ENCODE measurements around the gene NRCAM.
"Not testable (repeated sequence)": the region's sequence is repeated elsewhere in the genome, so short reads cannot be mapped to it uniquely, and the experiment has no call there.

The NRCAM gene

GRCh38 chr7:108455998-108456677 lies at the start of gene NRCAM:
NRCAM (minus strand) TSS chr7:108456436; CDS start chr7:108240064, 216,372 bp downstream.
- Mint-ChIP-seq H3K9me3 (no peaks in the 10 kb centered on the region), H3K4me1 (ENCODE audit: low read depth) (peaks cover 49% of the 10 kb centered on the region), H3K27ac (no peak within 1 kb of the TSS), H3K27me3 (peaks cover 44% of the 10 kb centered on the region), H3K4me3 (peak within 1 kb of the TSS; percentile 77), H3K36me3 (ENCODE audit: low read depth) (no peaks in the 10 kb centered on the region)

- Mint-ChIP-seq H3K27ac (peak overlapping the region; percentile 45), H3K4me1 (ENCODE audit: low read depth) (peaks cover 27% of the 10 kb centered on the region), H3K36me3 (ENCODE audit: low read depth) (peaks cover 12% of the 10 kb centered on the region)
- H3K4me3 Mint-ChIP-seq, H3K27me3 Mint-ChIP-seq, H3K9me3 Mint-ChIP-seq: not testable (repeated sequence)
These were observed 48.3 kb upstream of the NRCAM start for GRCh38 chr7:108504576-108504975.

- Mint-ChIP-seq H3K4me3 (peak overlapping the region; percentile 60), H3K4me1 (ENCODE audit: low read depth) (peaks cover 27% of the 10 kb centered on the region), H3K9me3 (no peaks in the 10 kb centered on the region), H3K27ac (peak overlapping the region; percentile 69), H3K36me3 (ENCODE audit: low read depth) (peaks cover 12% of the 10 kb centered on the region), H3K27me3 (no peaks in the 10 kb centered on the region)
These were observed 47.1 kb upstream of the NRCAM start for GRCh38 chr7:108503112-108504026.

- peaks cover 19% of the 10 kb centered on the region for H3K36me3 Mint-ChIP-seq (ENCODE audit: low read depth)
- no peaks in the 10 kb centered on the region for H3K9me3 Mint-ChIP-seq
- H3K4me3 Mint-ChIP-seq = no peak overlapping the region
- no peaks in the 10 kb centered on the region for H3K27me3 Mint-ChIP-seq
- no peak overlapping the region for H3K27ac Mint-ChIP-seq
- peaks cover 21% of the 10 kb centered on the region for H3K4me1 Mint-ChIP-seq (ENCODE audit: low read depth)
These were observed 43.3 kb upstream of the NRCAM start for GRCh38 chr7:108499566-108499965.

GRCh38 chr7:108498481-108498880 lies 42.2 kb upstream of the NRCAM start:
- Mint-ChIP-seq H3K4me1 (ENCODE audit: low read depth) (peaks cover 10% of the 10 kb centered on the region), H3K27me3 (no peaks in the 10 kb centered on the region), H3K36me3 (ENCODE audit: low read depth) (peaks cover 24% of the 10 kb centered on the region), H3K27ac (no peak overlapping the region), H3K4me3 (no peak overlapping the region), H3K9me3 (no peaks in the 10 kb centered on the region)

- H3K9me3 Mint-ChIP-seq = no peaks in the 10 kb centered on the region
- H3K36me3 Mint-ChIP-seq (ENCODE audit: low read depth) = peaks cover 28% of the 10 kb centered on the region
- peaks cover 8% of the 10 kb centered on the region for H3K4me1 Mint-ChIP-seq (ENCODE audit: low read depth)
- H3K4me3 Mint-ChIP-seq = no peak overlapping the region
- H3K27me3 Mint-ChIP-seq = no peaks in the 10 kb centered on the region
- no peak overlapping the region for H3K27ac Mint-ChIP-seq
These were observed 41.0 kb upstream of the NRCAM start for GRCh38 chr7:108497082-108497725.

- Mint-ChIP-seq H3K36me3 (ENCODE audit: low read depth) (peaks cover 19% of the 10 kb centered on the region), H3K9me3 (no peaks in the 10 kb centered on the region), H3K4me1 (ENCODE audit: low read depth) (peaks cover 3% of the 10 kb centered on the region), H3K4me3 (no peak overlapping the region), H3K27me3 (no peaks in the 10 kb centered on the region), H3K27ac (no peak overlapping the region)
These were observed 36.5 kb upstream of the NRCAM start for GRCh38 chr7:108492742-108493141.

GRCh38 chr7:108488768-108489538 lies 32.7 kb upstream of the NRCAM start:
- Mint-ChIP-seq H3K27ac (no peak overlapping the region), H3K36me3 (ENCODE audit: low read depth) (peaks cover 22% of the 10 kb centered on the region)

GRCh38 chr7:108487646-108488045 lies 31.4 kb upstream of the NRCAM start:
- Mint-ChIP-seq H3K27ac (no peak overlapping the region), H3K36me3 (ENCODE audit: low read depth) (peaks cover 18% of the 10 kb centered on the region), H3K4me3 (no peak overlapping the region), H3K4me1 (ENCODE audit: low read depth) (no peaks in the 10 kb centered on the region), H3K9me3 (no peaks in the 10 kb centered on the region), H3K27me3 (no peaks in the 10 kb centered on the region)

More at GRCh38 chr7:108488768-108489538, 32.7 kb upstream of the NRCAM start:
- Mint-ChIP-seq H3K27me3 (no peaks in the 10 kb centered on the region), H3K4me3 (no peak overlapping the region), H3K4me1 (ENCODE audit: low read depth) (peaks cover 3% of the 10 kb centered on the region), H3K9me3 (no peaks in the 10 kb centered on the region)

- Mint-ChIP-seq H3K4me3 (no peak overlapping the region), H3K4me1 (ENCODE audit: low read depth) (no peaks in the 10 kb centered on the region), H3K9me3 (no peaks in the 10 kb centered on the region), H3K27ac (no peak overlapping the region), H3K27me3 (no peaks in the 10 kb centered on the region), H3K36me3 (ENCODE audit: low read depth) (peaks cover 18% of the 10 kb centered on the region)
These were observed 30.2 kb upstream of the NRCAM start for GRCh38 chr7:108486291-108486966.

- Mint-ChIP-seq H3K4me3 (no peak overlapping the region), H3K27ac (no peak overlapping the region), H3K36me3 (ENCODE audit: low read depth) (peaks cover 18% of the 10 kb centered on the region), H3K27me3 (no peaks in the 10 kb centered on the region), H3K9me3 (no peaks in the 10 kb centered on the region), H3K4me1 (ENCODE audit: low read depth) (no peaks in the 10 kb centered on the region)
These were observed 27.9 kb upstream of the NRCAM start for GRCh38 chr7:108484137-108484536.

- Mint-ChIP-seq H3K27ac (no peak overlapping the region), H3K9me3 (no peaks in the 10 kb centered on the region), H3K4me3 (no peak overlapping the region), H3K27me3 (no peaks in the 10 kb centered on the region), H3K4me1 (ENCODE audit: low read depth) (no peaks in the 10 kb centered on the region), H3K36me3 (ENCODE audit: low read depth) (peaks cover 18% of the 10 kb centered on the region)
These were observed 24.1 kb upstream of the NRCAM start for GRCh38 chr7:108480311-108480710.

- Mint-ChIP-seq H3K36me3 (ENCODE audit: low read depth) (peaks cover 13% of the 10 kb centered on the region), H3K9me3 (no peaks in the 10 kb centered on the region), H3K27me3 (no peaks in the 10 kb centered on the region), H3K4me3 (no peak overlapping the region), H3K4me1 (ENCODE audit: low read depth) (no peaks in the 10 kb centered on the region), H3K27ac (no peak overlapping the region)
These were observed 23.5 kb upstream of the NRCAM start for GRCh38 chr7:108479751-108480150.

GRCh38 chr7:108479118-108479517 lies 22.9 kb upstream of the NRCAM start:
- no peaks in the 10 kb centered on the region for H3K9me3 Mint-ChIP-seq
- H3K27me3 Mint-ChIP-seq = no peaks in the 10 kb centered on the region
- H3K4me1 Mint-ChIP-seq (ENCODE audit: low read depth) = no peaks in the 10 kb centered on the region
- H3K27ac Mint-ChIP-seq = no peak overlapping the region
- peaks cover 9% of the 10 kb centered on the region for H3K36me3 Mint-ChIP-seq (ENCODE audit: low read depth)
- no peak overlapping the region for H3K4me3 Mint-ChIP-seq

All from stimulated activated naive CD8-positive, alpha-beta T cell treated with anti-CD3 and anti-CD28 coated beads, Interleukin-15, Interleukin-2, amounts not matched to agents 100 ng/mL and 50 ng/mL, for 24 hours (primary cell).